OCI-LY3 (cell line): ENCODE measurements around the gene CFAP46.

Source experiments
- H2AFZ ChIP-seq: fragments of 200-600, 300-600 bp; shearing (Covaris generic); 2 replicates; pipeline ENCODE4 v1.6.0; 2014; ENCODE audit warnings: antibody characterized with exemption, low read depth, low read length
- H3K27ac ChIP-seq: fragments of 200-600, 300-600 bp; sonication (generic); 2 replicates; pipeline ENCODE4 v1.5.1; 2014; ENCODE audit warnings: mild to moderate bottlenecking, low read length, moderate library complexity, mixed read lengths
- H3K27me3 ChIP-seq: fragments of 200-600, 300-600 bp; sonication (generic); 2 replicates; pipeline ENCODE4 v1.6.1; 2014; ENCODE audit warnings: low read depth, low read length, mixed read lengths
- H3K36me3 ChIP-seq: fragments of 200-600, 300-600 bp; sonication (generic); replicated peaks from 2 replicates; pipeline ENCODE3; 2014; ENCODE audit warnings: low read depth, low read length, mixed read lengths
- H3K4me1 ChIP-seq: fragments of 300-600, 200-600 bp; sonication (generic); 2 replicates; pipeline ENCODE4 v1.6.1; 2014; ENCODE audit warnings: low read length, mixed read lengths
- H3K4me2 ChIP-seq: fragments of 200-600, 300-600 bp; sonication (generic); 2 replicates; pipeline ENCODE4 v1.6.1; 2014; ENCODE audit warnings: low read length, mixed read lengths
- H3K4me3 ChIP-seq: fragments of 300-600, 200-600 bp; sonication (generic); 2 replicates; pipeline ENCODE4 v1.5.1; 2014; ENCODE audit warnings: antibody characterized with exemption, mild to moderate bottlenecking, low read length, moderate library complexity
- H3K79me2 ChIP-seq: fragments of 300-600, 200-600 bp; shearing (Covaris generic); 2 replicates; pipeline ENCODE4 v1.6.1; 2014; ENCODE audit warnings: mild to moderate bottlenecking, low read length, mixed read lengths
- H3K9ac ChIP-seq: fragments of 300-600, 200-600 bp; shearing (Covaris generic); 2 replicates; pipeline ENCODE4 v1.6.0; 2014; ENCODE audit warnings: mild to moderate bottlenecking, low read length, moderate library complexity
- H3K9me3 ChIP-seq: fragments of 200-600, 300-600 bp; shearing (Covaris generic); 2 replicates; pipeline ENCODE4 v1.6.1; 2014; ENCODE audit warnings: low read length, mixed read lengths; ENCODE audit not compliant: insufficient read depth
- H4K20me1 ChIP-seq: fragments of 200-600, 300-600 bp; sonication (generic); 2 replicates; pipeline ENCODE4 v1.6.1; 2016; ENCODE audit warnings: low read length, mixed read lengths; ENCODE audit not compliant: insufficient read depth
- EZH2phosphoT487 ChIP-seq: fragments of 200-600 bp; shearing (Covaris generic); IDR thresholded peaks from 2 replicates; pipeline ENCODE4 v1.6.1; 2018; ENCODE audit warnings: antibody characterized with exemption, mixed run types, low read depth
- TF ChIP-seq, protein P1 (sequence below): fragments of 200-600, 300-600 bp; sonication (generic); IDR thresholded peaks from 2 replicates; pipeline ENCODE4 v1.5.1; 2014; ENCODE audit warnings: antibody characterized with exemption, low read length, low read depth

CFAP46 gene

DNA sequence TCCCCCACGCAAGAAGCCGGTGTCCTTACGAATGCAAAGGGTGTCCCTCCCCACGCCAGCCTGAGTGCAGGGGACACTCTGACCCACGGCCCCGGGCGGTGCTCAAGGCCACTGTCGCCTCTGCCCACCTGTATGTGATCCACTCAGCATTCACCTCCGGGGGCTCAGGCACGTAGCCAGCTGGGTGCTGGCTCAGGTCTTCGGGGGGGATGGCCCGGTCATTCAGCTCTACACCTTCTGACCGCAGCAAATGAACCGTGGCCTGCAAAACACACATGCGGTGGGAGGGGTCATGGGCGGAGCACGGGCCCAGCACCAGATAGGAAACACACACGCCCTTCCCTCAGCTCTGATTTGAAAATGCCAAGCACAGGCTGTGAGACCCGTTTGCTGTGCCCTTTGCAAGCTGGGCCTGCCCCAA, 25.9 kb downstream of the CFAP46 start:
- Histone ChIP-seq H3K9ac (no peak overlapping the region), H3K9me3 (no peaks in the 10 kb centered on the region), H3K27me3 (no peaks in the 10 kb centered on the region), H3K4me2 (no peak overlapping the region), H3K4me1 (no peaks in the 10 kb centered on the region), H4K20me1 (no peaks in the 10 kb centered on the region), H2AFZ (no peak overlapping the region), H3K27ac (no peak overlapping the region), H3K79me2 (no peaks in the 10 kb centered on the region), H3K4me3 (no peak overlapping the region), H3K36me3 (no peaks in the 10 kb centered on the region)
- no peak for TF ChIP-seq EZH2phosphoT487
- TF ChIP-seq, protein P1, sequence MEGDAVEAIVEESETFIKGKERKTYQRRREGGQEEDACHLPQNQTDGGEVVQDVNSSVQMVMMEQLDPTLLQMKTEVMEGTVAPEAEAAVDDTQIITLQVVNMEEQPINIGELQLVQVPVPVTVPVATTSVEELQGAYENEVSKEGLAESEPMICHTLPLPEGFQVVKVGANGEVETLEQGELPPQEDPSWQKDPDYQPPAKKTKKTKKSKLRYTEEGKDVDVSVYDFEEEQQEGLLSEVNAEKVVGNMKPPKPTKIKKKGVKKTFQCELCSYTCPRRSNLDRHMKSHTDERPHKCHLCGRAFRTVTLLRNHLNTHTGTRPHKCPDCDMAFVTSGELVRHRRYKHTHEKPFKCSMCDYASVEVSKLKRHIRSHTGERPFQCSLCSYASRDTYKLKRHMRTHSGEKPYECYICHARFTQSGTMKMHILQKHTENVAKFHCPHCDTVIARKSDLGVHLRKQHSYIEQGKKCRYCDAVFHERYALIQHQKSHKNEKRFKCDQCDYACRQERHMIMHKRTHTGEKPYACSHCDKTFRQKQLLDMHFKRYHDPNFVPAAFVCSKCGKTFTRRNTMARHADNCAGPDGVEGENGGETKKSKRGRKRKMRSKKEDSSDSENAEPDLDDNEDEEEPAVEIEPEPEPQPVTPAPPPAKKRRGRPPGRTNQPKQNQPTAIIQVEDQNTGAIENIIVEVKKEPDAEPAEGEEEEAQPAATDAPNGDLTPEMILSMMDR, result no peak

DNA sequence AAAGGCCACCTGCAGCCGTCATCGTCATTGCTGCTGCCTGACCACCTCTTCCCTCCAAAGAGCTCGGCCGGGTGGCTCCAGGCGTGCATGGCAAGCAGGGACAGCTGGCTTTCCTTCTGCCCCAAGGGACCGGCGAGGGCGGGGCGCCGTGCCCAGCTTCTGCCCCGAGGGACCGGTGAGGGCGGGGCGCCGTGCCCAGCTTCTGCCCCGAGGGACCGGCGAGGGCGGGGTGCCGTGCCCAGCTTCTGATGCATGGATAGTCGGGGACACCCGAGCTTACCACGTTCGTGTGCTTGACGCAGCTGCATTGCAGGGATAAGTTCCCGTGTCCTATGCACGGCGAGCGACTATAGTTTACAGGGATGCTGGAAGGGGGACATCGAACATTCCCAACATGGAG, 27.0 kb downstream of the CFAP46 start:
- Histone ChIP-seq H3K9ac (no peak overlapping the region), H4K20me1 (no peaks in the 10 kb centered on the region), H3K9me3 (no peaks in the 10 kb centered on the region), H3K27ac (no peak overlapping the region), H2AFZ (no peak overlapping the region), H3K27me3 (no peaks in the 10 kb centered on the region), H3K36me3 (no peaks in the 10 kb centered on the region), H3K79me2 (no peaks in the 10 kb centered on the region), H3K4me1 (no peaks in the 10 kb centered on the region), H3K4me2 (no peak overlapping the region), H3K4me3 (no peak overlapping the region)
- TF ChIP-seq, protein P1, result no peak
- TF ChIP-seq EZH2phosphoT487, result no peak

DNA sequence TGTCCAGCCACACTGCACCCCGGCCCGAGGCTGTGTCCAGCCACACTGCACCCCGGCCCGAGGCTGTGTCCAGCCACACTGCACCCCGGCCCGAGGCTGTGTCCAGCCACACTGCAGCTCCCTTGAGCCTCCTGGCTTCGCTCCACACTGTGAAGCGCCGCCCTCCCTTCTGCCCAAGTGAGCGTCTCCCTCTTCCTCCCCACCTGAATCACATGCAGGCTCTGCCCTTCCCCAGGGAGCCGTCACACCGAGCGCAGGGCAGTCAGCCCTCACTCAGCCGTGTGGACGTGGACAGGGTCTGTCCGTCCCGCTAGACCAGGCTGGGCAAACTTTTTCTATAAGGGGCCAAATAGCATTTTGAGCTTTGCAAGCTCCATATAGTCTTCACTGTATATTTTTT, 27.6 kb downstream of the CFAP46 start:
- H3K79me2 ChIP-seq, result no peaks in the 10 kb centered on the region
- H3K4me2 ChIP-seq, result no peak overlapping the region
- no peak overlapping the region for H3K4me3 ChIP-seq
- no peak overlapping the region for H3K9ac ChIP-seq
- no peak overlapping the region for H2AFZ ChIP-seq
- H4K20me1 ChIP-seq, result no peaks in the 10 kb centered on the region
- TF ChIP-seq, protein P1, result no peak
- no peak for TF ChIP-seq EZH2phosphoT487
- H3K9me3 ChIP-seq, result no peaks in the 10 kb centered on the region
- H3K27ac ChIP-seq, result no peak overlapping the region
- no peaks in the 10 kb centered on the region for H3K27me3 ChIP-seq
- no peaks in the 10 kb centered on the region for H3K36me3 ChIP-seq
- H3K4me1 ChIP-seq, result no peaks in the 10 kb centered on the region

GRCh38 chr10:132913559-132914115, 28.7 kb downstream of the CFAP46 start:
- Histone ChIP-seq H3K4me3 (no peak overlapping the region), H3K36me3 (no peaks in the 10 kb centered on the region), H4K20me1 (no peaks in the 10 kb centered on the region), H3K27ac (no peak overlapping the region), H3K27me3 (no peaks in the 10 kb centered on the region), H3K4me1 (no peaks in the 10 kb centered on the region), H3K79me2 (no peaks in the 10 kb centered on the region), H3K9ac (no peak overlapping the region), H2AFZ (no peak overlapping the region), H3K9me3 (no peaks in the 10 kb centered on the region), H3K4me2 (no peak overlapping the region)
- TF ChIP-seq, protein P1, result no peak
- no peak for TF ChIP-seq EZH2phosphoT487
